HG03520 (cell line): ENCODE measurements around the gene GYPC.
"Not testable (repeated sequence)": the region's sequence is repeated elsewhere in the genome, so short reads cannot be mapped to it uniquely, and the experiment has no call there.

Source experiments
- ATAC-seq: cut with Tn5 transposase; IDR thresholded peaks from one replicate; pipeline ENCODE4 v1.9.1; 2021; ENCODE audit warnings: mild to moderate bottlenecking, moderate library complexity; ENCODE audit not compliant: unreplicated experiment

The GYPC gene

DNA sequence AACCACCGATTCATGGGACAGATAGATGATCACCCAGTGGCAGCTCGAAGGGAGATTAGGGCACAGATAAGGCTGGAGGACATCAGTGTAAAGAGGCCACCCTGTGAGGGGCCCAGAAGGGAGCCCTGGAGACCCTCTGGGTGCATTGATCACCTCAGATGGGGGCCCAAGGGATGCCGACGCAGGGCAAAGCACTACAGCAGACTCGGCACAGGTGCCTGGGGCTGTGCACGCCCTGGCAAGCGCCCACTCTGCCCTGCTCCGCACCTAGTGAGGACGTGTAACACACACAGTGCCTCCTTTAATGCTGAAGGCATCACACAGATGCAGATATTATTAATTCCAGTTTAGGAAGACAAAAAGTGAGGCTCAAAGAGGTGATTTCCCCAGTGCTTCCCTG lies 9.5 kb downstream of the GYPC start:
- no peak for ATAC-seq

GRCh38 chr2:126668254-126668653 lies 12.3 kb downstream of the GYPC start:
- no peak for ATAC-seq

DNA sequence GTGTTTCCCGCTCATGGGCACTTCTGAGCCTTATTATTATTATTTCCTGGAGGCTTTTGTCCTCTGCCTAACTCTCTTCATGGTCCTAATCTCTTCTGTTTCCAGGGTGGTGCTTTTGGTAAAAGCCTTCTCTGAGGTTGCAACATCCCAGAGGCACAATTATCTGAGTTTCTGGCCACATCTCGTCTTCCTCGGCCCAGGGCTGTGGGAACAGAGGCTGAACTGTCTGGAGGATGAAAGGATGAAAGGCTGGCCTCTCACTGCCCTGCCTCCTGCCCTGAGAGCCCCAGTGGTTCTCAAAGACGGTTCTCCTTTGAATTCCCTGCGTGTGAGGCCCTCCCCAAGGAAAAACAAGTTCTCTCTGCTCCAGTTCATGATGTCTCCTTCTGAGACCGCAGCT lies 13.8 kb downstream of the GYPC start:
- ATAC-seq: no peak

DNA sequence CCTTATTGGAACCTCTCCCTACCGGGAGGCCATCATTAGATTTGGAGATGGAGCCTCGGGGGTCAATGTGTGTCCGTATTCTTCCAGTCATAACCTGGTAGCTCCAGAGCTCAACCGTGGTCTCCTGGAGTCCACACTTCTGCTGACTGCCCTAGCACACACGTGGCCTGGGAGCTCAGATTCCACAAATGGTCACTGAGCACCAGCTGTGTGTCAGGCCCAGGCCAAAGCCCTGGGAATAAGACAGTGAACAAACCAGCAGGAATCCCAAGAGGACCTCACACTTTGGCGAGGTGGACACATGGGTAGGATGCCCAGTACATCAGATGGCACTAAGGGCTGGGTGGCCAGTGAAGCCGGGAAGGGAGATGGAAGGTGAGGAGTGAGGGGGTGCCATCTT lies 15.5 kb downstream of the GYPC start:
- no peak for ATAC-seq

- ATAC-seq: no peak
These were observed 17.1 kb downstream of the GYPC start for GRCh38 chr2:126672980-126673605.

- no peak for ATAC-seq
These were observed 18.3 kb downstream of the GYPC start for GRCh38 chr2:126674075-126674744.

DNA sequence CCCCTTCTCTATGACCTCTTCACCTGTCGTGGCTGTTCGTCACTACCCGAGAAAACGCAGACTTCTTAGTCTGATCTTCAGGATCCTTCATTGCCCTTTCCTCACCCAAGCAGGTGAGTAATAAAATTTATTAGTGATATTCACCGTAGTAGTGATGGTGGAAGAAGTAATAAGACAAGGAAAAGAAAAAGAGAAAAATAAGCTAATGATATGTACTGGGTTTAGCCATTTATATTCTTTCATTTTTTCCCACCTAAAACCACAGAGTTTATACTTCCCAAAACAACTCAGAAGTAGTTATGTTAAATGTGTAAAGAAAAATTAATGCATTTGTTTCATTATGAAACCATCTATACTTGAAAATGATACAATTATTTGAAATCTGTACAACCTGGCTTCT lies 19.7 kb downstream of the GYPC start:
- no peak for ATAC-seq

DNA sequence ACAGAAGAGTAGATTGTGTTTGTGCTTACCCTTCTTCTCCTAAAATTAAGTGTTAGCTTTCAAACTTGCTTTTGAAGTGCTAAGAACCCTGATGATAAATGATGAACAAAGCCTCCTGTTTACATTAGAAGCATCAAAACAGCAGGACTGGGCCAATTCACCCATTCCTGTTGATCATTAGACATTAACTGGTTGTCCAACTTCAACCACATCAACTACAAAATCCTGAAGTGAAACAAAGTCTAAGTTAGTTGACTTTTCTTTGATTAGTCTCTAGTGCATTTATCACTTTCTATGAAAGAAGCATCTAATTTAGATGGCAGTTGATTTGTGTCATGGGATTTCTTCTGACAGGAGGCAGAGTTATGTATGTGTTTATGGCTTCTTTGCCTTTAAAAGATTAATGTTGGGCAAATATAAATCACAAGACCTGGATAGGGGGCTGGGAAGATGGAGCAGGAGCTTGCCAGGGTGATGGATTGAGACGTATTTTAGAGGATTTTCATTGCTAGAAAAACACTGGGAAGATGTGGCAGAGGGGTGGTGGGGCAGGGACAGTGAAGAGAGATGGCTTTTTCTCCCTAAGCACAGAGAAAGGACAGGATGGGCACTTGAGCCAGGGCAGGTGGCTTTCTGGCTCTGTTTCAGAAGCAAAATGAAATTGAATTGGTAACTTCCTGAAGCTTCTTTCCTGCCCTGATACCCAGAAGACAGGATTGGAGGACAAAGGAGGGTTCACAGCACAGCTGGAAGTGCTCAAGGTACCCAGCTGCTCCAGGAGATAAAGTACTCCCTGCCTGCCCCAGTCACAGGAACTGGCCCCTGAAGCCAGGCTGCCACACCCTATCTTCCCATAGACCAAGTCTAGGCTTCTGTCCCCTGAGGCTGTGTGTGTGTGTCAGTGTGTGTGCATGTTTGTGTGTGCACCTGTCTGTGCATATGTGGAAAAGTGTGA lies 20.5 kb downstream of the GYPC start:
- no peak for ATAC-seq

DNA sequence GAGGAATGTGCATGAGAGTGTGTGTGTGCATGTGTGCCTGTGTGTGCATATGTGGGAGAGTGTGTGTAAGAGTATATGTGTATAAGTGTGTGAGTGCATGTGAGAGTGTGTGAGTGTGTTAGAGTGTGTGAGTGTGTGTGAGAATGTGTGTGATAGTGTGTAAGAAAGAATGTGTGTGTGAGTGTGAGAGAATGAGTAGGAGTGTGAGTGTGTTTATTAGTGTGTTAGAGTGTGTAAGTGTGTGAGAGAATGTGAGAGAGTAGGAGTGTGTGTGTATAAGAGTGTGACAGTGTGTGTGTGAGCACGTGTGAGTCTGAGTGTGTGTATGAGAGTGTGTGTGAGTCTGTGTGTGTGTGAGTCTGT lies 21.2 kb downstream of the GYPC start:
- no peak for ATAC-seq

DNA sequence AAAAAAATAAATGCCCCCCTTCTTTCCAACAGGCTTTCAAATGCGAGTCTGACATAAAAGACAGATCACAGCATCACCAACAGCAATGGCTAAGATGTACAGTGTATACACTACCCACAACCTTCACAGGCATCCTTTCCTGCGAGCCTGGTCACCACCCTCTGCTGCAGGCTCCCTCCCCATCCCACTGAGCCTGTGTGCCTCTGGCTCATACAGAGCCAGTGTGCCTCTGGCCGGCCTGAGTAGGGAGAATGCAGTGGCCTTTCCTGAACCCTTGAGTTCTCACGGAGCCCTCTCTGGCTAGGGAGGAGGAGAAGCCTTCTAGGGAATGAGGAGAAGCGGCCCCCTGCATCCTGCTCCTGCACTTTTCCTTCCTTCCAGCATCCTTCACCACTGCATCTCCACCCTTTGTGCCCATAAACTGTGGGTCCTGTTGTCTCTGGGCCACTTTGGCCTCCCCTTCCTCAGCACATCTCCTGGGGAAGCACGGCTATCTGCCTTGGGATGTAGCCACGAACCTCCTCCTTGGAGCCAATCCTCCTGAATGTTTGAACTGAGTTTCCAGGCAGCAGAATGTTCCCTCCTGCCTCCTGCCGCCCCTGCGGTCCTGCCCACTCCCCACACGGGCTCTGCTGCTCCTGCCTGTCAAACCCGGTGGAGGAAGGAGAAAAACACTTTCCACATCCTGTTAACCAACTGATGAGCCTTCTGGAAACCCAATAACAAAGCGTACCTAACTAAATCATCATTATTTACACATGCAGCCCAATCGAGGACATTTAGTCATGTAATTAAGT lies 22.5 kb downstream of the GYPC start:
- no peak for ATAC-seq

- ATAC-seq: no peak
These were observed 23.2 kb downstream of the GYPC start for GRCh38 chr2:126679094-126679713.

GRCh38 chr2:126681505-126681904 lies 25.5 kb downstream of the GYPC start:
- ATAC-seq: no peak

- no peak for ATAC-seq
These were observed 29.7 kb downstream of the GYPC start for GRCh38 chr2:126685629-126686028.

DNA sequence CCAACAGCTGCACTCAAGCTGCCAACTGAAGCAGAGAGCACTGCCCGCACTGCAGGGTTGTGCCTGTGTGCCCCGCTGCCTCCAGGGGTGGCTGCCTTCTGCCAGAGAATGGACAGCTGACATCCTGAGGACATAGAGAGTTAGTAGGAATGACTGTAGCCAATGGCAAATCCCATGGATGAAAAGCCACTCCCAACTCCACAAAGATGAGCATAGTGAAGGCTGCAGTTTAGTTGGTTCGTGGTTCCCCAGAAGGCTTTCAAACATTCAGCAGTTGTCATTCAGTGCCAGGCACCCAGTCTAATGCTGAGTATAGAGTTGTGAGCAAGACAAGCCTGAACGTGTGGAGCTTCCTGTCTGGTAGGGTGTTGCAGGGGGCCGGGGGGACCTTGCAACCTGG lies 30.3 kb downstream of the GYPC start:
- ATAC-seq: no peak

GRCh38 chr2:126686841-126687485 lies 31.0 kb downstream of the GYPC start:
- ATAC-seq: no peak

DNA sequence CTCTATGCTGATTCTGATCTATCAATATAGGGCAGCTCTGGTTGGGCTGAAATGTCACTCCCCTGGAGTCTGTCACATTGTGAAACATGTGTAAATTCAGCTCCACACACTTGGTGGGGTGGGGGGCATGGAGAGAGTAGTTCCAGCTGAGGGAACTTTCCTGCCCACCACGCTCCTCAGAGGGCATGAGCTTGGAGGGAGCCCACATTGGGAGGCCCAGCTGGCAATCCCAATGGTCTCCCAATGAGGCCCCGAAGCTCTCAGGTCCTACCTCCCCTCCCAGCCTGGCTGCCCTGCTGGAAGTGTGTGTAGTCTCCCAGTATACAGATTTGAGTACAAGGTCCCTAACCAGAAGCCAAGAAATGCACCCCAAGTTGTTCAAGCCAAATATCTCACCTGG lies 31.5 kb downstream of the GYPC start:
- no peak for ATAC-seq

DNA sequence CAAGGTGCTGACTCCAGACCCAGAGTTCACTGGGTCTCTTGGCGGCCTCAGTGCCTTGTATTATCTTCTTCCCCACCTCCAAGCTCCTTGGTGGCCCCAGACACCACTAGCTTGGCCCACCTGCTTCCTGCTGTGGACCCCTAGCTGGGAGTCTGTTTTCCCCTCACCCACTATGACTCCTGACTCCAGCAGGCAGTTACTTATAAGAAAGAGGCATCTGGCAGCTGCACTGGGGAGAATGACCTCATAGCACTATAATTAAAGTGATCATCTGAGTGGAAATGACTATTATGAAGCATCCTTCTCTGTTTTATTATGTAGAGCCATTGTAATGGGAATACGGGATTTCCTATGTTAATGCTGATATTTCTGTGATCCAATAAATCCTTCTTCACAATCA lies 32.6 kb downstream of the GYPC start:
- not testable (repeated sequence) for ATAC-seq

- not testable (repeated sequence) for ATAC-seq
These were observed 36.3 kb downstream of the GYPC start for GRCh38 chr2:126692241-126692640.

DNA sequence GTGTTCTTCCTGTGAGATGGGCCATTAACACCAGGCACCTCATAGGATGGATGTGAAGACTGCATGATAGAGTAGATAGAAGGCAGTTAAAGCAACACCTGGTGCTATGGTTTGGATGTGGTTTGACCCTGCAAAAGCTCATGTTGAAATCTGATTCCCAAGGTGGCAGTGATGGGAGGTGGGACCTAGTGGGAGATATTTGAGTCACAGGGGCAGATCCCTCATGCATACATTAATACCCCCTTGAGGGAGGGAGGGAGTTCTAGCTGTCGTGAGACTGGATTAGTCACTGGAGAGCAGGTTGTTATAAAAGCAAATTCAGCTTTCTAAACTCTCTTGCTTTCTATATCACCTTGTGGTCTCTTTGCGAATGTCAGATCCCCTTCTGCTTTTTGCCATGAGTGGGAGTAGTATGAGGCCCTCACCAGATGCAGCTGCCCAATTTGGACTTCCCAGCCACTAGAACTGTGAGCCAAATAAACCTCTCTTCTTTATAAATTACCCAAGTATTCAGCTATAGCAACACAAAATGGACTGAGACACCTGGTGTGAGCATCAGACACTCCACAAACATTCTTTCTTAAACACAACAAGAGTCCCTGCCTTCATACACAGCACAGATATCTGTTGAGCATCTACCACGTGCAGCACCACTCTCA lies 37.1 kb downstream of the GYPC start:
- ATAC-seq: not testable (repeated sequence)
